Measurements from ENCODE around the gene CCL19. TPM values are rescaled to one million over a fixed set of nuclear protein-coding genes. Genes with fewer than 3 reads are reported as not detected.

CCL19 gene
- total RNA-seq, 1 experiment from 2014 or later, result not detected

- ChIA-PET RAD21 (ENCODE audit: low non-redundant PET in 1 of 2, low total read pairs in 2 of 2, uncharacterized antibody in 2 of 2, unreplicated experiment in 2 of 2) (no interaction called here), POLR2A (no interaction called here), CTCF (interaction anchor here (1.2 kb wide), 1 partner anchor 39 kb away, joined by 3 read pairs; no protein-coding TSS in a partner anchor)
- Histone ChIP-seq H3K36me3 (ENCODE audit: control insufficient read depth in 1 of 2, insufficient read depth in 2 of 2, low read length in 2 of 2) (no peaks in the 10 kb centered on the region), H3K9me2 (ENCODE audit: insufficient read depth) (no peaks in the 10 kb centered on the region), H3K9ac (ENCODE audit: low read length) (no peak overlapping the region), H3K4me2 (ENCODE audit: low read length) (no peak overlapping the region), H3K4me1 (ENCODE audit: control insufficient read depth in 1 of 2, insufficient read depth in 2 of 2, low read length in 2 of 2) (peaks cover 12 to 38% of the 10 kb centered on the region in 2 experiments), H2AFZ (ENCODE audit: low read depth, low read length, poor library complexity, severe bottlenecking) (no peak overlapping the region), H3K4me3 (replicated peaks in 1 of 2; ENCODE audit: low read depth in 1 of 2, low read length in 2 of 2) (no peak overlapping the region), H3K27ac (ENCODE audit: low read depth, low read length) (no peak overlapping the region), H3K27me3 (ENCODE audit: insufficient read depth, low read length) (no peaks in the 10 kb centered on the region), H3K9me3 (ENCODE audit: control insufficient read depth in 1 of 2, insufficient read depth in 1 of 2, low read depth in 1 of 2, low read length in 2 of 2) (no peaks in the 10 kb centered on the region), H3K79me2 (ENCODE audit: insufficient read depth, low read length) (peaks cover 12% of the 10 kb centered on the region; the same call in 1 of the 2 replicates), H4K20me1 (ENCODE audit: insufficient read depth) (no peaks in the 10 kb centered on the region)
- DNase-seq (ENCODE audit: low read depth, low spot score) (no peak), ATAC-seq (no peak)
- intact Hi-C loops (cut with micrococcal nuclease), result no loop called here
- no TSS peak for BruUV-seq (replicated peaks)
- TF ChIP-seq MAX (IDR thresholded peaks at IDR 0.05), result no peak
- TF ChIP-seq CEBPB (IDR thresholded peaks at IDR 0.05; ENCODE audit: low read depth), result no peak
- no peak for TF ChIP-seq EZH2phosphoT487 (IDR thresholded peaks at IDR 0.05; ENCODE audit: borderline replicate concordance)
- TF ChIP-seq EZH2 (IDR thresholded peaks at IDR 0.05), result no peak
- no peak for TF ChIP-seq POLR2AphosphoS5 (IDR thresholded peaks at IDR 0.05; ENCODE audit: low read depth, low read length)
- TF ChIP-seq POLR2A (IDR thresholded peaks at IDR 0.05; ENCODE audit: borderline replicate concordance, extremely low read depth, insufficient read depth, insufficient read length), result no peak
- TF ChIP-seq YY1 (IDR thresholded peaks at IDR 0.05; ENCODE audit: extremely low read depth, insufficient replicate concordance, low read depth, low read length), result no peak
- TF ChIP-seq ZFX (IDR thresholded peaks at IDR 0.05), result no peak
- no peak for TF ChIP-seq RAD21 (IDR thresholded peaks at IDR 0.05; ENCODE audit: low read depth)
- no peak for TF ChIP-seq FOSL1 (IDR thresholded peaks at IDR 0.05; ENCODE audit: low read depth)
- no peak for TF ChIP-seq ZBTB33 (IDR thresholded peaks at IDR 0.05; ENCODE audit: extremely low read depth, insufficient replicate concordance, low read length)
- no peak for TF ChIP-seq ATF3 (IDR thresholded peaks at IDR 0.05)
- TF ChIP-seq JUND (IDR thresholded peaks at IDR 0.05), result no peak
- TF ChIP-seq REST (IDR thresholded peaks at IDR 0.05; ENCODE audit: low read depth), result no peak
Observed at GRCh38 chr9:34663303-34663605, 27.8 kb downstream of the CCL19 start.

Data from HCT116 (cell line).